Activated gamma-delta T cell treated with Interleukin-2 at 50 U/mL for 16 hours (primary cell): ENCODE data around the gene BLNK.
"Not testable (repeated sequence)": the region's sequence is repeated elsewhere in the genome, so short reads cannot be mapped to it uniquely, and the experiment has no call there.

Experiments used
- DNase-seq: peaks from one replicate; pipeline ENCODE4 v3.0.0-alpha.2; 2020

The BLNK gene

GRCh38 chr10:96218826-96219225 is 52.5 kb downstream of the BLNK start:
- DNase-seq, result no peak

- DNase-seq, result no peak
Measured at GRCh38 chr10:96217711-96218110, 53.7 kb downstream of the BLNK start.

GRCh38 chr10:96216775-96217174 is 54.6 kb downstream of the BLNK start:
- no peak for DNase-seq

GRCh38 chr10:96212911-96213310 is 58.5 kb downstream of the BLNK start:
- DNase-seq, result no peak

- no peak for DNase-seq
Measured at GRCh38 chr10:96211764-96212163, 59.6 kb downstream of the BLNK start.

- no peak for DNase-seq
Measured at GRCh38 chr10:96208946-96209345, 62.4 kb downstream of the BLNK start.

GRCh38 chr10:96208271-96208670 is 63.1 kb downstream of the BLNK start:
- DNase-seq, result no peak

GRCh38 chr10:96205580-96205979 is 65.8 kb downstream of the BLNK start:
- DNase-seq, result no peak

- no peak for DNase-seq
Measured at GRCh38 chr10:96201525-96201924, 69.8 kb downstream of the BLNK start.

GRCh38 chr10:96189505-96189904 is 81.9 kb downstream of the BLNK start:
- not testable (repeated sequence) for DNase-seq

GRCh38 chr10:96188916-96189315 is 82.5 kb downstream of the BLNK start:
- no peak for DNase-seq

GRCh38 chr10:96188421-96188820 is 82.9 kb downstream of the BLNK start:
- DNase-seq, result no peak

- DNase-seq, result no peak
Measured at GRCh38 chr10:96176985-96177384, 94.4 kb downstream of the BLNK start.

- DNase-seq, result no peak
Measured at GRCh38 chr10:96172666-96173065, 98.7 kb downstream of the BLNK start.

- DNase-seq, result no peak
Measured at GRCh38 chr10:96170230-96170629, 101.1 kb downstream of the BLNK start.

- DNase-seq, result no peak
Measured at GRCh38 chr10:96168546-96168945, 102.8 kb downstream of the BLNK start.

- DNase-seq, result no peak
Measured at GRCh38 chr10:96165726-96166125, 105.6 kb downstream of the BLNK start.

GRCh38 chr10:96153070-96153469 is 118.3 kb downstream of the BLNK start:
- DNase-seq, result no peak

GRCh38 chr10:96152437-96152836 is 118.9 kb downstream of the BLNK start:
- no peak for DNase-seq
